ENCODE measurements around the gene TGFBR3L. TPM values are rescaled to one million over a fixed set of nuclear protein-coding genes. Genes with fewer than 3 reads are reported as not detected.

TGFBR3L gene
- total and polyA plus RNA-seq, 2 of the 13 experiments (the other 11 are each of a cell fraction or from before 2014, with no cell fraction given): 0.20 to 1.0 TPM

DNA sequence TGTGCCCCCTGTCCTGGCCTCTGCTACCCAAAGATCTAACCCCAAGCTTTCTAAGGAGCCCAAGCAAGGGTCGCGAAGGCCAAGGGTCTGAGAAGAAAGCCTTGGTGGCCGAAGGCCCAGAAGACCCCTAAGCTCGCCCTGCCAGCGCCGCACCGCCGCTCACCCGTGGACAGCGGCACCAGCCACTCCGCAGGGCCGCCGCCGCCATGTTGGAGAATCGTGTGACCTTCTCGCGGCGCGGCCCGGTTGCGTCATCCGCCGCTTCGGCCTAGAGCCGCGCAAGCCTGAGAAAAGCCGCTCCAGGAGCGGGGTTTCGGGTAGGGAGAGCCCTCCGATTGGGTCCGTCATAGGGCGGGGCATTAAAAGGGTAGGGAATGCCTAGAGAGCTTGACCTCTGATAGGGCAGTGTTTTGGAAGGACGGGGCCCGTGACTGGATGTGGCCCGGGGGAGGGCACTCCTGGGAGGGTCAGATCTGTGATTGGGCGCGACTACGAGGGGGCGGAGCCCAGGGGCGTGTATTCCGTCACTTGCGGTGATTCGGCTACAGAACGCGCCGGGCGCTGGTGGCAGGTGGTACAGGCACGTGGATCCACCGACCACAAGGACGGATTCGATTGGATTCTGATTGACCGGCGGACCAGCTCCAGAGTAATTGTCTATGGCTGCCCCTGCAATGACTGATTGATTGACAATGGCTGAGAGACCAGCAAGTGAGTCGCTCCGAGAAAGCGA lies 29.0 kb downstream of the TGFBR3L start, which contains the start of gene TIMM44 (continued):
- TF ChIP-seq ZNF503 (CRISPR knock-in tag; IDR thresholded peaks at IDR 0.05): no peak
- no peak for TF ChIP-seq DDIT3 (CRISPR knock-in tag; IDR thresholded peaks at IDR 0.05)
- TF ChIP-seq SP1 (IDR thresholded peaks at IDR 0.05): 0 out of 2 replicates have a peak, but pooled peaks have one; percentile 14
- peak; percentile 84 for TF ChIP-seq SP1 (CRISPR knock-in tag; IDR thresholded peaks at IDR 0.05)
- TF ChIP-seq ZKSCAN5 (CRISPR knock-in tag; IDR thresholded peaks at IDR 0.05): no peak
- TF ChIP-seq NKX3-1 (CRISPR knock-in tag; IDR thresholded peaks at IDR 0.05): no peak
- TF ChIP-seq, protein P1, sequence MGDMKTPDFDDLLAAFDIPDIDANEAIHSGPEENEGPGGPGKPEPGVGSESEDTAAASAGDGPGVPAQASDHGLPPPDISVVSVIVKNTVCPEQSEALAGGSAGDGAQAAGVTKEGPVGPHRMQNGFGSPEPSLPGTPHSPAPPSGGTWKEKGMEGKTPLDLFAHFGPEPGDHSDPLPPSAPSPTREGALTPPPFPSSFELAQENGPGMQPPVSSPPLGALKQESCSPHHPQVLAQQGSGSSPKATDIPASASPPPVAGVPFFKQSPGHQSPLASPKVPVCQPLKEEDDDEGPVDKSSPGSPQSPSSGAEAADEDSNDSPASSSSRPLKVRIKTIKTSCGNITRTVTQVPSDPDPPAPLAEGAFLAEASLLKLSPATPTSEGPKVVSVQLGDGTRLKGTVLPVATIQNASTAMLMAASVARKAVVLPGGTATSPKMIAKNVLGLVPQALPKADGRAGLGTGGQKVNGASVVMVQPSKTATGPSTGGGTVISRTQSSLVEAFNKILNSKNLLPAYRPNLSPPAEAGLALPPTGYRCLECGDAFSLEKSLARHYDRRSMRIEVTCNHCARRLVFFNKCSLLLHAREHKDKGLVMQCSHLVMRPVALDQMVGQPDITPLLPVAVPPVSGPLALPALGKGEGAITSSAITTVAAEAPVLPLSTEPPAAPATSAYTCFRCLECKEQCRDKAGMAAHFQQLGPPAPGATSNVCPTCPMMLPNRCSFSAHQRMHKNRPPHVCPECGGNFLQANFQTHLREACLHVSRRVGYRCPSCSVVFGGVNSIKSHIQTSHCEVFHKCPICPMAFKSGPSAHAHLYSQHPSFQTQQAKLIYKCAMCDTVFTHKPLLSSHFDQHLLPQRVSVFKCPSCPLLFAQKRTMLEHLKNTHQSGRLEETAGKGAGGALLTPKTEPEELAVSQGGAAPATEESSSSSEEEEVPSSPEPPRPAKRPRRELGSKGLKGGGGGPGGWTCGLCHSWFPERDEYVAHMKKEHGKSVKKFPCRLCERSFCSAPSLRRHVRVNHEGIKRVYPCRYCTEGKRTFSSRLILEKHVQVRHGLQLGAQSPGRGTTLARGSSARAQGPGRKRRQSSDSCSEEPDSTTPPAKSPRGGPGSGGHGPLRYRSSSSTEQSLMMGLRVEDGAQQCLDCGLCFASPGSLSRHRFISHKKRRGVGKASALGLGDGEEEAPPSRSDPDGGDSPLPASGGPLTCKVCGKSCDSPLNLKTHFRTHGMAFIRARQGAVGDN (CRISPR knock-in tag; IDR thresholded peaks at IDR 0.05): peak; percentile 93
- TF ChIP-seq FOXM1 (CRISPR knock-in tag; IDR thresholded peaks at IDR 0.05): no peak
- TF ChIP-seq ZNF678 (CRISPR knock-in tag; IDR thresholded peaks at IDR 0.05): no peak; the same call in 1 of the 2 replicates
- TF ChIP-seq ZNF713 (CRISPR knock-in tag; IDR thresholded peaks at IDR 0.05): no peak
- TF ChIP-seq, protein P2, sequence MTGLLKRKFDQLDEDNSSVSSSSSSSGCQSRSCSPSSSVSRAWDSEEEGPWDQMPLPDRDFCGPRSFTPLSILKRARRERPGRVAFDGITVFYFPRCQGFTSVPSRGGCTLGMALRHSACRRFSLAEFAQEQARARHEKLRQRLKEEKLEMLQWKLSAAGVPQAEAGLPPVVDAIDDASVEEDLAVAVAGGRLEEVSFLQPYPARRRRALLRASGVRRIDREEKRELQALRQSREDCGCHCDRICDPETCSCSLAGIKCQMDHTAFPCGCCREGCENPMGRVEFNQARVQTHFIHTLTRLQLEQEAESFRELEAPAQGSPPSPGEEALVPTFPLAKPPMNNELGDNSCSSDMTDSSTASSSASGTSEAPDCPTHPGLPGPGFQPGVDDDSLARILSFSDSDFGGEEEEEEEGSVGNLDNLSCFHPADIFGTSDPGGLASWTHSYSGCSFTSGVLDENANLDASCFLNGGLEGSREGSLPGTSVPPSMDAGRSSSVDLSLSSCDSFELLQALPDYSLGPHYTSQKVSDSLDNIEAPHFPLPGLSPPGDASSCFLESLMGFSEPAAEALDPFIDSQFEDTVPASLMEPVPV (CRISPR knock-in tag; IDR thresholded peaks at IDR 0.05): peak; percentile 75; the same call in 1 of the 2 replicates
- peak; percentile 50; the same call in 1 of the 2 replicates for TF ChIP-seq ZNF121 (CRISPR knock-in tag; IDR thresholded peaks at IDR 0.05)
- TF ChIP-seq ZNF703 (CRISPR knock-in tag; IDR thresholded peaks at IDR 0.05; ENCODE audit: borderline replicate concordance): no peak
- no peak for TF ChIP-seq ZBTB10 (CRISPR knock-in tag; IDR thresholded peaks at IDR 0.05; ENCODE audit: borderline replicate concordance)
- no peak for TF ChIP-seq HOXD1 (CRISPR knock-in tag; IDR thresholded peaks at IDR 0.05)
- TF ChIP-seq ATF1 (CRISPR knock-in tag; IDR thresholded peaks at IDR 0.05): peak; percentile 93
- TF ChIP-seq ZNF773 (CRISPR knock-in tag; IDR thresholded peaks at IDR 0.05; ENCODE audit: borderline replicate concordance): 0 out of 2 replicates have a peak, but pooled peaks have one; percentile 46
- 0 out of 2 replicates have a peak, but pooled peaks have one; percentile 72 for TF ChIP-seq ZMAT3 (CRISPR knock-in tag; conservative IDR thresholded peaks at IDR 0.05)
- TF ChIP-seq, protein P3, sequence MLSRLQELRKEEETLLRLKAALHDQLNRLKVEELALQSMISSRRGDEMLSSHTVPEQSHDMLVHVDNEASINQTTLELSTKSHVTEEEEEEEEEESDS (CRISPR knock-in tag; IDR thresholded peaks at IDR 0.05; ENCODE audit: borderline replicate concordance): no peak

Measured in HepG2 (cell line).